ENCODE measurements around the gene WDR5B. TPM values are rescaled to one million over a fixed set of nuclear protein-coding genes. Genes with fewer than 3 reads are reported as not detected.

WDR5B gene
- polyA plus RNA-seq, 1 experiment = 8.5 TPM

DNA sequence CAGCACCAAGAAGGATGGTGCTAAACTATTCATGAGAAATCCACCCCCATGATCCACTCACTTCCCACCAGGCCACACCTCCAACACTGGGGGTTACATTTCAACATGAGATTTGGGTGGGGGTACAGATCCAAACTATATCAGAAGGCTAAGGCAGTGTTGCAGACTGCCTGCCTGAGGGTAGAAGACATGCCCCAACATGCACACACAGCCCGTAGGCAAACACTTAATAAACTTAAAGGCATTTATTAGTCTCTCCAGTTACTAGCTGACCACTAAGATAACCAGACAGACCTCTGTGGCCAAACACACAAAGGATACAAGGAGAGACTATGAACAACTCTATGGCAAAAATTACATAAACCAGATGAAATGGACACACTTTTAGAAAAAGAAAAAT lies 21.7 kb downstream of the WDR5B start:
- Histone ChIP-seq H3K27me3 (ENCODE audit: control insufficient read depth, insufficient read depth, low read length) (no peaks in the 10 kb centered on the region), H3K9me3 (ENCODE audit: control insufficient read depth, insufficient read depth, low read length) (no peaks in the 10 kb centered on the region), H3K27ac (ENCODE audit: low read depth, low read length) (no peak overlapping the region), H3K4me3 (ENCODE audit: low read depth, low read length) (no peak overlapping the region)
- TF ChIP-seq, protein P1, sequence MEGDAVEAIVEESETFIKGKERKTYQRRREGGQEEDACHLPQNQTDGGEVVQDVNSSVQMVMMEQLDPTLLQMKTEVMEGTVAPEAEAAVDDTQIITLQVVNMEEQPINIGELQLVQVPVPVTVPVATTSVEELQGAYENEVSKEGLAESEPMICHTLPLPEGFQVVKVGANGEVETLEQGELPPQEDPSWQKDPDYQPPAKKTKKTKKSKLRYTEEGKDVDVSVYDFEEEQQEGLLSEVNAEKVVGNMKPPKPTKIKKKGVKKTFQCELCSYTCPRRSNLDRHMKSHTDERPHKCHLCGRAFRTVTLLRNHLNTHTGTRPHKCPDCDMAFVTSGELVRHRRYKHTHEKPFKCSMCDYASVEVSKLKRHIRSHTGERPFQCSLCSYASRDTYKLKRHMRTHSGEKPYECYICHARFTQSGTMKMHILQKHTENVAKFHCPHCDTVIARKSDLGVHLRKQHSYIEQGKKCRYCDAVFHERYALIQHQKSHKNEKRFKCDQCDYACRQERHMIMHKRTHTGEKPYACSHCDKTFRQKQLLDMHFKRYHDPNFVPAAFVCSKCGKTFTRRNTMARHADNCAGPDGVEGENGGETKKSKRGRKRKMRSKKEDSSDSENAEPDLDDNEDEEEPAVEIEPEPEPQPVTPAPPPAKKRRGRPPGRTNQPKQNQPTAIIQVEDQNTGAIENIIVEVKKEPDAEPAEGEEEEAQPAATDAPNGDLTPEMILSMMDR (IDR thresholded peaks at IDR 0.05; ENCODE audit: low read depth, low read length) = no peak
- ChIA-PET CTCF (interaction anchor here (0.7 to 3.9 kb wide), 8 partner anchors 8 to 285 kb away, joined by 3 to 48 read pairs (median 12); partner anchors contain the start of genes FAM162A, MIX23 and WDR5B), POLR2A (no interaction called here)
- DNase-seq (ENCODE audit: low read depth, low spot score) = no peak

DNA sequence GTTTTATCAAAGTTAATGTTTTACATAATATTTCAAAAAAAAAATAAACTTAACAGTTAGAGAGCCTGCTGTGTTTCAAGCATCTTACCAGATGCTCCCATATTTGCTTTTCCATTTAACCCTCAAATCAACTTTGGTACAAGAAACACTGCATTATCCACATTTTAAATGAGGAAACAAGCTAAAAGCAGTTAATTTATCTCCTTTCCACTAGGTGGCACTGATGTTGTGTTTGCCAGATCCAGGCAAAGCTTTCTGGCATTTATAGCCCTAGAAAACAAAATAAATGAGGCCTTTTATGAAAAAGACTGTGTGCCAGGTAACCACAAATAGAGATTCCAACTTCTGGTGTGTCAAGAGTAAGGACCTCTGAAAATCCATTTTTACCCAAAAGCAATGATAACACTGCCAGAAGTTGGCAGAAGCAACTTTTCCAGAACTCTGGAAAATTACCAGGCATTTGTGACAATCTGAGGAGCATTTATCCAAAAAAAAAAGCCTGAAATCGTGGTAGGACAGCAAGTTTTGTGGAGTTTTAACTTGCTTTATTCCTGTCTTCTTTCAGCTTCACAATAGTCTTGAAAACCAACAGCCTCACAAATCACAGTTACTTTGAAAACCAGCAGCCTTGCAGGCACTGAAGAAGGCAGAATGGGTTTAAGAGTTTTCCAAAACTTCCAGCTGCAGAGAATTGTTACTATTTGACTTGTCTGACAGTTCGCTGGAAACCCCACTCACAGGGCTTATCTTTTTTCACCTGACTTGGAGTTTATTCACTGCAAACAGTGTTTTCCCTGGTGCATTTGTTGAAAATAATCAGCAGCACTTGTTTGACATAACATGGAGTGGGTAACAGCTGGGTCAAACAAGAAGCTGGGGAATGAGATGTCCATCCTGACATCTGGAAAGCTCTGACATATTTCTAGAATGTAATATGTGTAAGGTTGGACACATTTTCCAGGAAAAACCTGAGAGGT lies 22.7 kb downstream of the WDR5B start:
- Histone ChIP-seq H3K27me3 (ENCODE audit: control insufficient read depth, insufficient read depth, low read length) (no peaks in the 10 kb centered on the region), H3K27ac (ENCODE audit: low read depth, low read length) (no peak overlapping the region), H3K4me3 (ENCODE audit: low read depth, low read length) (no peak overlapping the region), H3K9me3 (ENCODE audit: control insufficient read depth, insufficient read depth, low read length) (no peaks in the 10 kb centered on the region)
- DNase-seq (ENCODE audit: low read depth, low spot score) = no peak
- ChIA-PET CTCF (interaction anchor here (0.6 to 3.9 kb wide), 24 partner anchors 9 to 638 kb away, joined by 3 to 48 read pairs (median 4); partner anchors contain the start of genes FAM162A, MIX23 and WDR5B), POLR2A (interaction anchor here (0.7 to 1.5 kb wide), 3 partner anchors 9 to 636 kb away, joined by 3 to 6 read pairs (median 4); partner anchors contain the start of genes FAM162A and WDR5B)
- TF ChIP-seq, protein P1 (IDR thresholded peaks at IDR 0.05; ENCODE audit: low read depth, low read length) = peak; percentile 82

DNA sequence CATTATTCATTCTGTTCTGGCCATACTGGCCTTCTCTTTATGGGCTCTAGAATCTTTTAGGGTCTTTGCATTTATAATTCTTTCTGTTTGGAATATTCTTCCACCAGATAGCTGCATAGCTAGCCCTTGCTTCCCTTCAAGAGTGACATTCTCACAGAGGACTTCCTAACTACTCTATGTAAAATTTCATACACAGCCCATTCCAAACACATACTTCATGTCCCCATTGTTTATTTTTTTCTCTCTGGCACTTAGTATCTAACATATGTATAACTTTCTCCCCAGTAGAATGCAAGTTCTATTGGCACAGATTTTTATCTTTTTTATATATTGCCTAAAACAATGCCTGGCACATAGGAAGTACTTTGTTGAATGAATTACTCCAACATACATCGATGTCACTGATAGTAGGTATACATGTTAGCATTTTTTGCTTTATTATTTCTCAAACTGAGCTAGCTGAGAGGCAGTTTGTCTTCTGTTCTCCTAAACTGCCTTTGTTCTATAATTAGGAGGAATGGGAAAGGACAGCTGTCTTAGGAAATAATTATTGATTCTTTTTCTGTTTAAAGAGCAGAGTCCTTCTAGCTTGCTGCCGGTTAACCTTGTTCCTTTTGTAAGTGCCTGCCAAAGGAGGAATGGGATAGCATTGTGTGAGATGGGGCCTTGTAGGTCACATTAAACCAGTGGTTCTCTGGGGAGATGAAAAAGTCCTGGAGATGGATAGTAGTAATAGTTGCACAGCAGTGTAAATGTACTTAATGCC lies 24.0 kb downstream of the WDR5B start:
- ChIA-PET POLR2A (no interaction called here), CTCF (interaction anchor here (1.1 to 3.9 kb wide), 9 partner anchors 8 to 291 kb away, joined by 3 to 48 read pairs (median 11); partner anchors contain the start of genes FAM162A, MIX23 and WDR5B)

DNA sequence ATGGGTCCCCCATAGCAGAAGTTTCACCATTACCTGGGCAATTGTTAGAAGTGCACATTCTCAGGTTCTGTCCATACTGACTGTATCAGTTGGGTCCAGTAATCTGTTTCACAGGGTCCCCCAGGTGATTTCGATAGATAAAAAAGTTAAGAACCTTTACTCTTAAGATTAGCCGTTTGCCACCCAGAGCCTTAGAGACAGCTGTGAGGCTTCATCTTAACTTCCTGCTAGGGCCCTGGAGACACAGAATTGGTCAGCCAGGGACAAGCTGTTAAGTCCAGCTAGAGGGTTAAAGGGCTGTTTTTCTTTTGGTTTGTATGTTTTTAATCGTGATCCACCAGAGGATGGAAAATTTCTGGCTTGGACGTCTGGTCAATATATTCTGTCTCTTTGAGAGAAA lies 25.2 kb downstream of the WDR5B start:
- CTCF ChIA-PET = interaction anchor here (1.1 to 3.9 kb wide), 2 partner anchors 10 to 18 kb away, joined by 4 to 36 read pairs; no protein-coding TSS in a partner anchor
- Histone ChIP-seq H3K4me3 (ENCODE audit: low read depth, low read length) (no peak overlapping the region), H3K27me3 (ENCODE audit: control insufficient read depth, insufficient read depth, low read length) (no peaks in the 10 kb centered on the region), H3K27ac (ENCODE audit: low read depth, low read length) (no peak overlapping the region), H3K9me3 (ENCODE audit: control insufficient read depth, insufficient read depth, low read length) (no peaks in the 10 kb centered on the region)
- TF ChIP-seq, protein P1 (IDR thresholded peaks at IDR 0.05; ENCODE audit: low read depth, low read length) = no peak
- POLR2A ChIA-PET = no interaction called here
- no peak for DNase-seq (ENCODE audit: low read depth, low spot score)

More for the DNA sequence above, 24.0 kb downstream of the WDR5B start:
- no peaks in the 10 kb centered on the region for H3K9me3 ChIP-seq (ENCODE audit: control insufficient read depth, insufficient read depth, low read length)
- no peak overlapping the region for H3K4me3 ChIP-seq (ENCODE audit: low read depth, low read length)
- no peak for DNase-seq (ENCODE audit: low read depth, low spot score)
- H3K27ac ChIP-seq (ENCODE audit: low read depth, low read length) = no peak overlapping the region
- H3K27me3 ChIP-seq (ENCODE audit: control insufficient read depth, insufficient read depth, low read length) = no peaks in the 10 kb centered on the region
- TF ChIP-seq, protein P1 (IDR thresholded peaks at IDR 0.05; ENCODE audit: low read depth, low read length) = no peak
